Measurements from ENCODE around the gene RDH14.
A peak's percentile ranks its signal among the peaks of the same experiment; 100 is the strongest.

Gene RDH14

GRCh38 chr2:18566145-18566769 is 5.8 kb upstream of the RDH14 start:
- Histone ChIP-seq H3K9me3 (peaks cover 0 to 6% (median 4%) of the 10 kb centered on the region in 3 donors), H3K36me3 (peaks cover 0 to 7% (median 6%) of the 10 kb centered on the region in 3 donors), H3K27me3 (no peaks in the 10 kb centered on the region), H3K4me3 (no peak overlapping the region), H3K4me1 (peaks cover 0 to 2% (median under 1%) of the 10 kb centered on the region in 4 donors), H3K27ac (no peak overlapping the region)
- no peak for DNase-seq
- no peak for TF ChIP-seq CTCF (IDR thresholded peaks at IDR 0.05)
- intact Hi-C loops (cut with DNase I; ENCODE audit: low total_unique reads), result no loop called here

- H3K4me3 ChIP-seq, result peak overlapping the region; percentile 71 to 98
- peaks cover 0 to 6% (median 4%) of the 10 kb centered on the region in 3 donors for H3K9me3 ChIP-seq
- no peaks in the 10 kb centered on the region for H3K27me3 ChIP-seq
- TF ChIP-seq CTCF (IDR thresholded peaks at IDR 0.05), result no peak
- peak overlapping the region; percentile 96 to 98 for H3K27ac ChIP-seq
- H3K36me3 ChIP-seq, result peaks cover 0 to 7% (median 6%) of the 10 kb centered on the region in 3 donors
- intact Hi-C loops (cut with DNase I; ENCODE audit: low total_unique reads), result no loop called here
- H3K4me1 ChIP-seq, result peaks cover 0 to 43% (median 20%) of the 10 kb centered on the region in 4 donors
- DNase-seq, result no peak
Observed at GRCh38 chr2:18560797-18561085, 288 bp upstream of the RDH14 start.

- intact Hi-C loops (cut with DNase I; ENCODE audit: low total_unique reads), result no loop called here
- no peak for TF ChIP-seq CTCF (IDR thresholded peaks at IDR 0.05)
- DNase-seq, result peak in 1 of 2 donors; percentile 60
Observed at GRCh38 chr2:18559531-18560030, 872 bp downstream of the RDH14 start.

GRCh38 chr2:18558458-18558857 is 2.0 kb downstream of the RDH14 start:
- DNase-seq, result no peak
- peaks cover 0 to 56% (median 20%) of the 10 kb centered on the region in 4 donors for H3K4me1 ChIP-seq
- H3K36me3 ChIP-seq, result peaks cover 11 to 16% (median 16%) of the 10 kb centered on the region in 3 donors
- no peak for TF ChIP-seq CTCF (IDR thresholded peaks at IDR 0.05)
- no peaks in the 10 kb centered on the region for H3K27me3 ChIP-seq
- H3K9me3 ChIP-seq, result no peaks in the 10 kb centered on the region
- intact Hi-C loops (cut with DNase I; ENCODE audit: low total_unique reads), result no loop called here
- peak overlapping the region in 1 of 2 donors; percentile 96 for H3K27ac ChIP-seq
- no peak overlapping the region for H3K4me3 ChIP-seq

More at GRCh38 chr2:18559531-18560030, 872 bp downstream of the RDH14 start:
- Histone ChIP-seq H3K27ac (peak overlapping the region; percentile 96 to 98), H3K9me3 (peaks cover 0 to 6% (median 4%) of the 10 kb centered on the region in 3 donors), H3K4me1 (peaks cover 0 to 44% (median 20%) of the 10 kb centered on the region in 4 donors), H3K4me3 (peak overlapping the region; percentile 71 to 98), H3K36me3 (peaks cover 11 to 18% (median 17%) of the 10 kb centered on the region in 3 donors), H3K27me3 (no peaks in the 10 kb centered on the region)

- H3K27me3 ChIP-seq, result no peaks in the 10 kb centered on the region
- peaks cover 0 to 69% (median 27%) of the 10 kb centered on the region in 4 donors for H3K4me1 ChIP-seq
- no peak overlapping the region for H3K27ac ChIP-seq
- peaks cover 11 to 16% (median 16%) of the 10 kb centered on the region in 3 donors for H3K36me3 ChIP-seq
- intact Hi-C loops (cut with DNase I; ENCODE audit: low total_unique reads), result no loop called here
- no peak for TF ChIP-seq CTCF (IDR thresholded peaks at IDR 0.05)
- H3K4me3 ChIP-seq, result no peak overlapping the region
- no peak for DNase-seq
- H3K9me3 ChIP-seq, result no peaks in the 10 kb centered on the region
Observed at GRCh38 chr2:18557121-18557520, 3.3 kb downstream of the RDH14 start.

Measured in tibial artery (tissue), 4 donors.